GM12892 (cell line): ENCODE data around the gene IQCK.

ENCODE experiments used
- POLR2A ChIP-seq: IDR thresholded peaks from 2 replicates; pipeline ENCODE4 v1.6.1; 2011; ENCODE audit warnings: low read depth, low read length, control low read depth
- TAF1 ChIP-seq: IDR thresholded peaks from 2 replicates; pipeline ENCODE4 v1.6.1; 2011; ENCODE audit warnings: low read depth, mild to moderate bottlenecking, control low read depth, low read length, borderline replicate concordance

DNA sequence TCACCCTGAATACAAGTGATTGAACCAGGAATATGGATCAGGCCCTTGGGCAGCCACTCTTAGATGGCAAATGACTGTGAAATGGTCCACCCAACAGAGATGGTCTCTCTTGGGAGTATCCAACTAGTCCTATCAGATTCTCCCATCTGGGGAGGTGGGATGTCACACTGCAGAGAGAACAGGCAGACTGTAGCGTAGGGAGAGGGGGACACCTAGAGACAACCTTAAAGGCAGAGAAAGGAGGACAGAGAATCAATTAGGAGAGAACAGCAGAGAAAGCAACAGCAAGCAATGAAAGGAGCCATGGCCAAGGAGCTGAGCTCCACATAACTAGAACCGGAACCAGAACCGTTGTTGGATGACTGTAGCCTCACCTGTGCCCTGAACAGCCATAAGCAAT, 37.2 kb downstream of the IQCK start:
- no peak for TF ChIP-seq POLR2A
- no peak for TF ChIP-seq TAF1
